ENCODE data around the gene ANKIB1. TPM values are rescaled to one million over a fixed set of nuclear protein-coding genes. Genes with fewer than 3 reads are reported as not detected.

The ANKIB1 gene
- total RNA-seq, 1 experiment from 2014 or later: 31.9 TPM

GRCh38 chr7:92447345-92448204 is 201.8 kb downstream of the ANKIB1 start, which contains the start of gene GATAD1:
Gene GATAD1 (plus strand): TSS chr7:92447482. CDS start chr7:92447730, 248 bp downstream.
- peak; percentile 95 for DNase-seq (ENCODE audit: low spot score)

GRCh38 chr7:92448205-92448747 is 202.5 kb downstream of the ANKIB1 start:
- peak; percentile 62 for DNase-seq (ENCODE audit: low spot score)

Other genes starting within 250 kb of the ANKIB1 start
- 146 and 147 TPM in 2 replicates for gene CYP51A1, start 111.5 kb upstream of the ANKIB1 start, total RNA-seq (2014; rRNA removed; shearing (Covaris generic))
- gene LRRD1, start 66.8 kb upstream of the ANKIB1 start, total RNA-seq (2014; rRNA removed; shearing (Covaris generic)): 0.12 TPM in 1 of 2 replicates, not detected in the other
- gene KRIT1, start 60 bp upstream of the ANKIB1 start, total RNA-seq (2014; rRNA removed; shearing (Covaris generic)): 29.5 and 38.1 TPM in 2 replicates
- gene GATAD1, start 201.5 kb downstream of the ANKIB1 start, total RNA-seq (2014; rRNA removed; shearing (Covaris generic)): 25.8 and 25.9 TPM in 2 replicates
- gene ERVW-1, start 232.0 kb downstream of the ANKIB1 start, total RNA-seq (2014; rRNA removed; shearing (Covaris generic)): not detected in 2 replicates

Data from H4 (cell line).